GM12878 (cell line): ENCODE measurements around the gene CAMTA1. TPM values are rescaled to one million over a fixed set of nuclear protein-coding genes. Genes with fewer than 3 reads are reported as not detected.

Experiments used
- ATAC-seq: fragments of 200-7000 bp; cut with Tn5 transposase; 3 replicates; pipeline ENCODE4 v1.9.1; 2020; ENCODE audit warnings: mild to moderate bottlenecking, moderate library complexity
- BruUV-seq: library from RNA; stranded (reverse); fragments of 400-500 nt; replicated peaks from 2 replicates; lab custom pipeline; 2021; lab: Mats Ljungman, UMichigan
- CTCF ChIA-PET: fragments of 300-600 bp; sonication (Branson Sonifier 250); formaldehyde crosslinking; extraction: SDS; loops from one replicate; lab custom pipeline; 2021; ENCODE audit warnings: inconsistent platforms; lab: Yijun Ruan, JAX
- POLR2A ChIA-PET: fragments of 350-600 bp; formaldehyde crosslinking; extraction: SDS; loops from one replicate; lab custom pipeline; 2021; ENCODE audit warnings: inconsistent platforms; lab: Charles Lee
- RAD21 ChIA-PET: fragments of 300-600 bp; sonication (Branson Sonifier 250); formaldehyde crosslinking; loops from one replicate; lab custom pipeline; 2023; ENCODE audit warnings: antibody characterized with exemption; ENCODE audit not compliant: unreplicated experiment; lab: Charles Lee
- SMC1A ChIA-PET: fragments of 300-600 bp; sonication (Branson Sonifier 250); formaldehyde crosslinking; loops from one replicate; lab custom pipeline; 2023; ENCODE audit not compliant: unreplicated experiment, uncharacterized antibody; lab: Charles Lee
- DNase-seq: peaks from one replicate; pipeline ENCODE4 v3.0.0-alpha.2; 2011; ENCODE audit warnings: low read depth, low spot score
- FAIRE-seq: peaks from 3 replicates; lab custom pipeline; 2011; peaks lifted over from hg19 to GRCh38; lab: Jason Lieb, UNC
- H2AFZ ChIP-seq: 2 replicates; pipeline ENCODE4 v1.6.0; 2011; ENCODE audit warnings: low read depth, low read length, control low read depth; ENCODE audit not compliant: control insufficient read depth
- H3K27ac ChIP-seq: 2 replicates; pipeline ENCODE4 v1.5.1; 2011; ENCODE audit warnings: control low read depth; ENCODE audit not compliant: control insufficient read depth, insufficient read depth
- H3K27me3 ChIP-seq, 2 experiments: replicated peaks in 1 of 2; 2 replicates each; pipeline versions ENCODE4 v1.6.0 to v1.6.1; 2011; ENCODE audit warnings: low read length in 1 of 2; ENCODE audit not compliant: control insufficient read depth in 2 of 2, insufficient read depth in 2 of 2
- H3K36me3 ChIP-seq, 2 experiments: 2 replicates each; pipeline ENCODE4 v1.5.1; 2011; ENCODE audit warnings: low read length in 1 of 2; ENCODE audit not compliant: control insufficient read depth in 2 of 2, insufficient read depth in 2 of 2
- H3K4me1 ChIP-seq: 2 replicates; pipeline ENCODE4 v1.6.1; 2011; ENCODE audit warnings: mild to moderate bottlenecking, low read length, moderate library complexity, mixed read lengths; ENCODE audit not compliant: control insufficient read depth, insufficient read depth
- H3K4me2 ChIP-seq: 2 replicates; pipeline ENCODE4 v1.6.0; 2011; ENCODE audit warnings: control low read depth; ENCODE audit not compliant: control insufficient read depth, insufficient read depth
- H3K4me3 ChIP-seq: fragments of 200-600 bp; sonication (generic); 2 replicates; pipeline ENCODE4 v1.5.1; 2016
- H3K79me2 ChIP-seq: 2 replicates; pipeline ENCODE4 v1.6.0; 2011; ENCODE audit warnings: low read length; ENCODE audit not compliant: control insufficient read depth, insufficient read depth
- H3K9ac ChIP-seq: 2 replicates; pipeline ENCODE4 v1.8.0; 2011; ENCODE audit warnings: low read length, control low read depth, mixed read lengths; ENCODE audit not compliant: control insufficient read depth, insufficient read depth
- H3K9me3 ChIP-seq: replicated peaks from 3 replicates; pipeline ENCODE4 v1.5.1; 2011; ENCODE audit warnings: mild to moderate bottlenecking, low read length; ENCODE audit not compliant: control insufficient read depth, insufficient read depth
- H4K20me1 ChIP-seq: 2 replicates; pipeline ENCODE4 v1.6.0; 2011; ENCODE audit not compliant: control insufficient read depth, insufficient read depth
- BCL11A ChIP-seq: IDR thresholded peaks from 2 replicates; pipeline ENCODE4 v1.6.1; 2011; ENCODE audit warnings: low read depth, low read length
- CBFB ChIP-seq: IDR thresholded peaks from 2 replicates; pipeline ENCODE4 v1.6.1; 2016; ENCODE audit warnings: antibody characterized with exemption, low read depth
- CEBPB ChIP-seq, 2 experiments: fragments of 150-350 bp in 1 of 2; IDR thresholded peaks; 2 replicates each; pipeline ENCODE4 v1.6.1; 2012 to 2014; ENCODE audit warnings: low read depth in 2 of 2, low read length in 2 of 2, borderline replicate concordance in 1 of 2, inconsistent platforms in 1 of 2
- EED ChIP-seq: sonication (generic); IDR thresholded peaks from 2 replicates; pipeline ENCODE4 v1.6.1; 2016; ENCODE audit warnings: antibody characterized with exemption, low read depth
- ETV6 ChIP-seq, 2 experiments: fragments of 450-650 bp in 1 of 2; IDR thresholded peaks in 1 of 2; conservative IDR thresholded peaks in 1 of 2; 2 replicates each; pipeline ENCODE4 v1.6.1; 2014; ENCODE audit warnings: antibody characterized with exemption in 1 of 2, borderline replicate concordance in 1 of 2, low read depth in 1 of 2, mild to moderate bottlenecking in 1 of 2, moderate library complexity in 1 of 2
- FOXM1 ChIP-seq: IDR thresholded peaks from 2 replicates; pipeline ENCODE4 v1.6.1; 2012; ENCODE audit warnings: low read depth, mild to moderate bottlenecking, inconsistent platforms, low read length, moderate library complexity
- IKZF1 ChIP-seq: fragments of 450-650 bp; conservative IDR thresholded peaks from 2 replicates; pipeline ENCODE4 v1.6.1; 2017; ENCODE audit warnings: antibody characterized with exemption, mild to moderate bottlenecking
- IKZF2 ChIP-seq, 2 experiments: fragments of 450-650 bp; IDR thresholded peaks; 2 replicates each; pipeline ENCODE4 v1.6.1; 2017; ENCODE audit warnings: mild to moderate bottlenecking in 2 of 2, moderate library complexity in 2 of 2
- IRF4 ChIP-seq: IDR thresholded peaks from 2 replicates; pipeline ENCODE4 v1.6.1; 2011; ENCODE audit warnings: low read depth, low read length
- JUNB ChIP-seq: IDR thresholded peaks from 2 replicates; pipeline ENCODE4 v1.6.1; 2016; ENCODE audit warnings: antibody characterized with exemption, mild to moderate bottlenecking
- NFIC ChIP-seq: IDR thresholded peaks from 2 replicates; pipeline ENCODE4 v1.6.1; 2012; ENCODE audit warnings: low read depth, mild to moderate bottlenecking, inconsistent platforms, low read length, moderate library complexity
- POLR2AphosphoS5 ChIP-seq: IDR thresholded peaks from 2 replicates; pipeline ENCODE4 v1.6.1; 2011; ENCODE audit warnings: mild to moderate bottlenecking, low read length, inconsistent platforms
- RUNX3 ChIP-seq: IDR thresholded peaks from 2 replicates; pipeline ENCODE4 v1.6.1; 2012; ENCODE audit warnings: low read length, inconsistent platforms
- TARDBP ChIP-seq: IDR thresholded peaks from 2 replicates; pipeline ENCODE4 v1.6.1; 2016; ENCODE audit warnings: borderline replicate concordance
- TCF7 ChIP-seq: IDR thresholded peaks from 2 replicates; pipeline ENCODE4 v1.6.1; 2014; ENCODE audit warnings: antibody characterized with exemption, borderline replicate concordance
- ZNF24 ChIP-seq: fragments of 450-650 bp; IDR thresholded peaks from 2 replicates; pipeline ENCODE4 v1.6.1; 2017; ENCODE audit warnings: antibody characterized with exemption, mild to moderate bottlenecking
- WGBS: methylation state at CpG from one replicate; pipeline ENCODE4 v1.1.6; 2016; ENCODE audit warnings: low lambda C conversion rate; ENCODE audit not compliant: insufficient replicate concordance, insufficient coverage; ENCODE audit errors: missing lambda C conversion rate; 5-methylcytosine and 5-hydroxymethylcytosine counted together
- in situ Hi-C: fragments of 300-500 bp; cut with MboI; formaldehyde crosslinking; loops from 9 replicates; pipeline ENCODE4 v1.14.3; 2018; ENCODE audit warnings: mixed read lengths
- intact Hi-C: fragments of 100-400 bp; cut with micrococcal nuclease; formaldehyde crosslinking; loops from one replicate; pipeline ENCODE4 v1.14.2; 2022; ENCODE audit not compliant: unreplicated experiment
- polyA plus RNA-seq, 11 experiments: library from polyadenylated mRNA; depleted of rRNA in 4 of 11; unstranded in 6 of 11; stranded (reverse) in 5 of 11; fragments of >200 nt; fragmentation: Nextera tagmentation in 4 of 11; fragmentation: Illumina TruSeq in 1 of 11; extraction: Ambion mirVana in 4 of 11; extraction: Trizol in 1 of 11; gene quantifications; 1 replicate in 1 of 11; 2 replicates in 10 of 11; pipeline versions ENCODE4 v1.2.1 to v1.2.3, GENCODE V29; 2011 to 2016; ENCODE audit warnings: inconsistent platforms in 2 of 11, missing spikeins in 2 of 11, low read depth in 1 of 11
- total RNA-seq, 4 experiments: library from RNA; depleted of rRNA in 3 of 4; stranded (reverse); fragments of >200 nt in 3 of 4; fragmentation: Illumina TruSeq in 1 of 4; extraction: Trizol in 1 of 4; gene quantifications; 2 replicates each; pipeline versions ENCODE4 v1.2.1 to v1.2.3, GENCODE V29; 2013 to 2021

CAMTA1 gene
- total and polyA plus RNA-seq, 10 of the 15 experiments (the other 5 are each of a cell fraction or from before 2014, with no cell fraction given): 37.7 to 148 (median 76.4) TPM

DNA sequence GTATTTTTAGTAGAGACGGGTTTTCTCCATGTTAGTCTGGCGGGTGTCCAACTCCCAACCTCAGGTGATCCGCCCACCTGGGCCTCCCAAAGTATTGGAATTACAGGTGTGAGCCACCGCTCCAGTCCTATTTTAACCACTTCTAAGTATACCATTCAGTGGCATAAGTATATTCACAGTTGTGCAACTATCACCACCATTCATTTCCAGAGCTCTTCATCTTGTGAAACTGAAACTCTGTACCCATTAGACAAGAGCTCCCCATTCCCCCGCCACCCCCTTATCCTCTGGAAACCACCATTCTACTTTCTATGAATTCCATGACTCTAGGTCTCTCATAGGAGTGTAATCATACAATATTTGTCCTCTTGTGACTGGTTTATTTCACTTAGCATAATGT, 40.2 kb upstream of the CAMTA1 start:
- no TSS peak for BruUV-seq
- intact Hi-C loops: no loop called here
- Histone ChIP-seq H3K27ac (no peak overlapping the region), H3K9ac (no peak overlapping the region), H3K27me3 (no peaks in the 10 kb centered on the region), H3K4me1 (peaks cover 9% of the 10 kb centered on the region)
- ATAC-seq (peak; percentile 80), FAIRE-seq (peak; percentile 54)
- CTCF ChIA-PET: no interaction called here
- 28% methylated on average over 5 of the region's 5 CpGs for WGBS
- no peak for TF ChIP-seq POLR2AphosphoS5
- peak; percentile 70 for TF ChIP-seq NFIC
- TF ChIP-seq CEBPB (IDR thresholded peaks at IDR 0.05; ENCODE audit: borderline replicate concordance in 1 of 2, low read depth in 2 of 2, low read length in 2 of 2): no peak
- TF ChIP-seq IKZF2 (IDR thresholded peaks at IDR 0.05): peak; percentile 54 to 61; a peak in 2 of 4 replicates
- peak; percentile 29; the same call in 1 of the 2 replicates for TF ChIP-seq FOXM1
- TF ChIP-seq RUNX3: peak; percentile 80
- TF ChIP-seq JUNB: peak; percentile 83
- peak; percentile 95 for TF ChIP-seq EED
- TF ChIP-seq IRF4: 0 out of 2 replicates have a peak, but pooled peaks have one; percentile 37
- TF ChIP-seq BCL11A: peak; percentile 47; the same call in 1 of the 2 replicates
- TF ChIP-seq TARDBP: no peak
- peak; percentile 47; the same call in 1 of the 2 replicates for TF ChIP-seq IKZF1
- 0 out of 4 replicates have a peak, but pooled peaks of 1 of the 2 experiments have one; percentile 21 for TF ChIP-seq ETV6 (conservative IDR thresholded peaks at IDR 0.05 in 1 of 2, IDR thresholded peaks at IDR 0.05 in 1 of 2; ENCODE audit: borderline replicate concordance in 1 of 2, low read depth in 1 of 2)
- no peak for TF ChIP-seq ZNF24
- peak; percentile 78 for TF ChIP-seq TCF7
- peak; percentile 41; the same call in 1 of the 2 replicates for TF ChIP-seq CBFB
- TF ChIP-seq, all 136 proteins: peak for 12
- RAD21 ChIA-PET: interaction anchor here (1.4 kb wide), 1 partner anchor 43 kb away, joined by 3 read pairs; no protein-coding TSS in a partner anchor
- DNase-seq: peak; percentile 26
- Histone ChIP-seq H3K9me3 (no peaks in the 10 kb centered on the region), H4K20me1 (no peaks in the 10 kb centered on the region), H3K4me2 (no peak overlapping the region), H3K79me2 (no peaks in the 10 kb centered on the region), H2AFZ (no peak overlapping the region), H3K36me3 (no peaks in the 10 kb centered on the region), H3K4me3 (no peak overlapping the region)
- SMC1A ChIA-PET: no interaction called here
- POLR2A ChIA-PET: interaction anchor here (0.6 kb wide), 1 partner anchor 1565 kb away, joined by 4 read pairs; no protein-coding TSS in a partner anchor
- in situ Hi-C loops: no loop called here
